Ovary (tissue), 9 donors: ENCODE data around the gene TMEM61. TPM values are rescaled to one million over a fixed set of nuclear protein-coding genes. Genes with fewer than 3 reads are reported as not detected.

ENCODE experiments used
- DNase-seq, 5 donors: peaks; one replicate each; pipeline ENCODE4 v3.0.0-alpha.2; 2019 to 2020
- H3K27ac ChIP-seq, 2 donors: fragments of 200-600 bp; one replicate each; pipeline versions ENCODE4 v1.5.1 to v1.8.0; 2019 to 2022
- H3K27me3 ChIP-seq: fragments of 200-600 bp; one replicate; pipeline ENCODE4 v1.8.0; 2022
- H3K36me3 ChIP-seq: fragments of 200-600 bp; sonication (generic); one replicate; pipeline ENCODE4 v1.5.1; 2019
- H3K4me1 ChIP-seq: one replicate; pipeline ENCODE4 v1.8.1; 2013; ENCODE audit warnings: mild to moderate bottlenecking, moderate library complexity; ENCODE audit not compliant: insufficient read depth
- H3K4me3 ChIP-seq: fragments of 200-600 bp; sonication (generic); one replicate; pipeline ENCODE4 v1.5.1; 2017
- H3K9me3 ChIP-seq, 2 donors: fragments of 200-600 bp in 1 of 2; sonication (generic) in 1 of 2; one replicate each; pipeline versions ENCODE4 v1.5.1 to v1.8.1; 2013 to 2019; ENCODE audit warnings: mild to moderate bottlenecking in 1 of 2, moderate library complexity in 1 of 2
- CTCF ChIP-seq, 3 donors: fragments of 450-650 bp in 2 of 3; fragments of 200-600 bp in 1 of 3; IDR thresholded peaks; one replicate each; pipeline versions ENCODE4 v1.5.1 to v1.8.0; 2016 to 2022; ENCODE audit warnings: antibody characterized with exemption in 3 of 3, mild to moderate bottlenecking in 1 of 3
- EP300 ChIP-seq: sonication (generic); formaldehyde crosslinking; IDR thresholded peaks from one replicate; pipeline ENCODE4 v1.6.1; 2017; ENCODE audit warnings: antibody characterized with exemption
- POLR2A ChIP-seq: fragments of 450-650 bp; IDR thresholded peaks from one replicate; pipeline ENCODE4 v1.6.1; 2017; ENCODE audit warnings: antibody characterized with exemption, mild to moderate bottlenecking, moderate library complexity
- WGBS, 3 donors: extraction: QIAGEN DNeasy Blood & Tissue Kit in 1 of 3; methylation state at CpG; one replicate each; pipeline versions ENCODE4 v1.1.5 to v1.1.7; 2013 to 2017; 5-methylcytosine and 5-hydroxymethylcytosine counted together
- intact Hi-C, 4 donors: fragments of 100-400 bp; cut with DNase I; formaldehyde crosslinking; loops; one replicate each; pipeline versions ENCODE4 v1.11.0 to v1.15.1; 2022 to 2023
- polyA plus RNA-seq, 2 donors: library from polyadenylated mRNA; stranded (reverse); fragments of 200-250 nt in 1 of 2; fragments of 350-450 nt in 1 of 2; fragmentation: Illumina TruSeq in 1 of 2; extraction: RNeasy Lipid Tissue Mini Kit (QIAGEN cat#74804) in 1 of 2; gene quantifications; one replicate each; pipeline ENCODE4 v1.2.3, GENCODE V29; 2013 to 2014
- total RNA-seq, 7 donors: library from RNA; depleted of rRNA in 2 of 7; stranded (reverse); fragments of >200 nt in 2 of 7; fragmentation: NEBNext Ultra II Directional in 3 of 7; extraction: Animal tissue kit (Norgen Biotek cat#: 25700) in 3 of 7; gene quantifications; one replicate each; pipeline versions ENCODE4 v1.1.0 to v1.2.4, GENCODE V29; 2016 to 2023
- donor health status: DM: no; HTN: no; CAD: no; lungs with moderate emphysema.
- donor health status: DM: no; HTN: no; CAD: no.
- donor health status: Bipolar disorder and iron deficiency.
- donor health status: DM: yes; HTN: yes; CAD: no.
- donor health status: DM: no; HTN: no; CAD: no.
- donor health status: DM: yes; HTN: yes; CAD: no.

The TMEM61 gene
- total and polyA plus RNA-seq, 9 donors: 0.22 to 2.9 (median 0.61) TPM; not detected in 3

GRCh38 chr1:55033265-55033614 lies 52.8 kb downstream of the TMEM61 start:
- WGBS, 3 donors: 67 to 74% (median 70%) methylated on average over 7 of the region's 7 CpGs
- H3K27me3 ChIP-seq: no peaks in the 10 kb centered on the region
- TF ChIP-seq POLR2A (no peak), EP300 (no peak), CTCF (IDR thresholded peaks at IDR 0.05) (no peak)
- no peaks in the 10 kb centered on the region for H3K9me3 ChIP-seq
- H3K4me3 ChIP-seq: no peak overlapping the region
- DNase-seq: no peak
- H3K27ac ChIP-seq: no peak overlapping the region
- H3K36me3 ChIP-seq: no peaks in the 10 kb centered on the region
- intact Hi-C loops: no loop called here
- no peaks in the 10 kb centered on the region for H3K4me1 ChIP-seq

- WGBS, 3 donors: 79 to 83% (median 82%) methylated on average over 6 of the region's 6 CpGs
- no peaks in the 10 kb centered on the region for H3K36me3 ChIP-seq
- intact Hi-C loops: no loop called here
- no peak overlapping the region for H3K27ac ChIP-seq
- DNase-seq: no peak
- no peaks in the 10 kb centered on the region for H3K4me1 ChIP-seq
- H3K4me3 ChIP-seq: no peak overlapping the region
- TF ChIP-seq CTCF (IDR thresholded peaks at IDR 0.05) (no peak), EP300 (no peak), POLR2A (no peak)
- H3K27me3 ChIP-seq: no peaks in the 10 kb centered on the region
- H3K9me3 ChIP-seq: no peaks in the 10 kb centered on the region
Observed at GRCh38 chr1:55034476-55035133, 54.2 kb downstream of the TMEM61 start.

DNA sequence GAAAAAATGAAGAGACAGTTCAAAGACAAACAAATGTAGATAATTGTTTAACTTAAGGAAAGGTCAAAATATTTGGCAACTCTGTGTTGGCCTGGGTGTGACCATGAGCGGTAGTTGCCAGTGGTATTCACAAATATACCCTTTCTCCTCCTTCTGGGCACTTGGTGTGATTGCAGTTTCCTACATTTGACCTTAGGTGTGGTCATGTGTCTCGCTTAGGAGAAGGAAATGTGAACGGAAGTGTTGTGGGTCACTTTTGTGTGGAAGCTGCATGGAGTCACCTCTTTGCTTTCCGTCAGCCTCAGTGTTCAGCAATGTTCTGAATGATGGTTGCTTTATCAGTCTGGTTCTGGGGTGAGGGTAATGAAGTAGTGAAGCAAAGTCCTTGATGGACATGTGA lies 55.5 kb downstream of the TMEM61 start:
- TF ChIP-seq EP300: no peak
- no peaks in the 10 kb centered on the region for H3K36me3 ChIP-seq
- 69 to 82% (median 78%) methylated on average over 4 of the region's 4 CpGs for WGBS, 3 donors
- DNase-seq: no peak
- no peaks in the 10 kb centered on the region for H3K4me1 ChIP-seq
- no peaks in the 10 kb centered on the region for H3K27me3 ChIP-seq
- no peak overlapping the region for H3K4me3 ChIP-seq
- H3K27ac ChIP-seq: no peak overlapping the region
- no peaks in the 10 kb centered on the region for H3K9me3 ChIP-seq
- intact Hi-C loops: no loop called here

DNA sequence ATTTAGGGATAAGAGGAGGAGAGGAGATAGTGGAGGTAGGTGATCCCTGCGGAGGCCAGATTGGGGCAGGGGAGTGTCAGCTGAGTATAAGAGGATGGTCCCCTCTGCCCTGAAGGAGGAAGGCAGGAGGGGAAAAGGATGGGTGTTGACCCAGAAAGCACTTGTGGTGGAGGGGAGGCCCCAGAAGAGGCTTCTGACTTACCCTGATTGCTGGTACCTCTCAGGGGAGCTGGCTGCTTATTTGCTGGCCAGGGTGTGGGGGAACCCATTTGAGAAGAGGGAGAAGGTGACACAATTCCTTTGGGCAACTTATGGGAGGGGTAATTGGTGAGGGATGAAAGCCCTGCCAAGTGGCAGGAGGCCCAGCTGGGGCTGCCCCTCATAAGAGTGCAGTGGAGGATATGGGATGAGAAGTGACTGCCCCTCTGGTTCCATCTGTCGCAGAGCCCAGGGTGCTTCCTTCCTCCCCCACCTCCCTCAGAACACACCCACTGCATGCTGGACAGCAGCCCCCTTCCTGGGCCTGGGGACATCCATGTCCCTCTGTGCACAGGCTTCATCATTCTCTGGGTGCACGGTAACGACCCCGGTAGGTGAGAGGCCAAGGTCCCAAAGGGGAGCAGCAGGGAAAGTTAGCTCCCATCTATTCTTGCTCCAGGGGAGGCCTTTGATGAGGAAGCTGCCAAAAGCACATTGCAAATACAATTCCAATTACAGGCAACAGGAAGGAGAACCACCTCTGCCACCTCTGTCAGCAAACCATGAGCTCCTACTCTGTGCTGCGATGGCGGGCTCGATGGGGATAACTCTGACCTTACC lies 57.5 kb downstream of the TMEM61 start:
- DNase-seq: no peak
- WGBS, 3 donors: 80 to 89% (median 82%) methylated on average over 8 of the region's 8 CpGs
- no peak overlapping the region for H3K27ac ChIP-seq
- intact Hi-C loops: no loop called here
- TF ChIP-seq POLR2A (no peak), EP300 (no peak), CTCF (IDR thresholded peaks at IDR 0.05) (no peak)
- no peaks in the 10 kb centered on the region for H3K27me3 ChIP-seq
- H3K4me1 ChIP-seq: no peaks in the 10 kb centered on the region
- H3K4me3 ChIP-seq: no peak overlapping the region
- no peaks in the 10 kb centered on the region for H3K36me3 ChIP-seq
- H3K9me3 ChIP-seq: no peaks in the 10 kb centered on the region

GRCh38 chr1:55038552-55038838 lies 58.1 kb downstream of the TMEM61 start:
- 69 to 85% (median 76%) methylated on average over 3 of the region's 3 CpGs for WGBS, 3 donors
- H3K27me3 ChIP-seq: no peaks in the 10 kb centered on the region

More at GRCh38 chr1:55038552-55038838, 58.1 kb downstream of the TMEM61 start:
- H3K4me3 ChIP-seq: no peak overlapping the region
- no peak for TF ChIP-seq POLR2A
- H3K36me3 ChIP-seq: no peaks in the 10 kb centered on the region
- no peaks in the 10 kb centered on the region for H3K4me1 ChIP-seq
- intact Hi-C loops: no loop called here
- no peak for DNase-seq
- H3K9me3 ChIP-seq: no peaks in the 10 kb centered on the region
- H3K27ac ChIP-seq: no peak overlapping the region
